Measurements from ENCODE around the gene PPP1R2.

PPP1R2 gene

GRCh38 chr3:195468841-195469240, 74.3 kb downstream of the PPP1R2 start:
- no peak for DNase-seq (ENCODE audit: low read depth)
- no peak overlapping the region for H3K4me3 ChIP-seq (ENCODE audit: low read depth, low read length)

DNA sequence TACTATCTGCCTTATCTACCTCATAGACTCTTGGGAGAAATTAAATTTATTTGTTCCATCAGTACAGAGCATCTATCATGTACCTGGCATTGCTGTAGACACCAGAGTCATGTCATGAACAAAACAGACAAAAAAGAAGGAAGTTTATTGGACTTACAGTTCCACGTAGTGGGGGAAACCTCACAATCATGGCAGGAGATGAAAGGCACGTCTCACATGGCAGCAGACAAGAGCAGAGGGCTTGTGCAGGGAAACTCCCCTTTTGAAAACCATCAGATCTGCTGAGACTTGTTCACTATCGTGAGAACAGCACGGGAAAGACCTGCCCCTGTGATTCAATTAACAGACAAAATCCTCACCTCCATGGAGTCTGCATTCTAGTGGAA, 74.7 kb downstream of the PPP1R2 start:
- no peak for DNase-seq (ENCODE audit: low read depth)

GRCh38 chr3:195467641-195468390, 75.3 kb downstream of the PPP1R2 start:
- no peak overlapping the region for H3K4me3 ChIP-seq (ENCODE audit: low read depth, low read length)
- DNase-seq (ENCODE audit: low read depth): no peak

More for the DNA sequence above, 74.7 kb downstream of the PPP1R2 start:
- H3K4me3 ChIP-seq (ENCODE audit: low read depth, low read length): no peak overlapping the region

DNA sequence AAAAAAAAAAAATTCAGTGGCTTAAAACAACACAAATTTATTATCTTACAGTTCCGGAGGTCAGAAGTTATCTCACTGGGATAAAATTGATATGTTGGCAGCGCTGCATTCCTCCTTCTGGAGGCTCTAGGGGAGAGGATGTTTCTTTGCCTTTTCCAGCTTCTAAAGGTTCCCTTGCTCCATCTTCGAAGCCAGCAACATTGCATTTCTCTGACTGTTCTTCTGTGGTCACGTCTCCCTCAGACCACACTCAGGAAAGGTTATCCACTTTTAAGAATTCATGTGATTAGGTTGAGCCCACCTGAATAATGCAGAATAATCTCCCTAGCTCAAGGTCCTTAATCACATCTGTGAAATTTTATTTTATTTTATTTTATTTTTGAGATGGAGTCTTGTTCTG, 76.9 kb downstream of the PPP1R2 start:
- H3K4me3 ChIP-seq (ENCODE audit: low read depth, low read length): no peak overlapping the region
- no peak for DNase-seq (ENCODE audit: low read depth)

All from skeletal muscle cell (primary cell).